SW480 (cell line): ENCODE data around the gene MAMSTR.
"Not testable (repeated sequence)": the region's sequence is repeated elsewhere in the genome, so short reads cannot be mapped to it uniquely, and the experiment has no call there.

Source experiments
- DNase-seq: peaks from one replicate; pipeline ENCODE4 v3.0.0-alpha.2; 2016; ENCODE audit warnings: low spot score

The MAMSTR gene

DNA sequence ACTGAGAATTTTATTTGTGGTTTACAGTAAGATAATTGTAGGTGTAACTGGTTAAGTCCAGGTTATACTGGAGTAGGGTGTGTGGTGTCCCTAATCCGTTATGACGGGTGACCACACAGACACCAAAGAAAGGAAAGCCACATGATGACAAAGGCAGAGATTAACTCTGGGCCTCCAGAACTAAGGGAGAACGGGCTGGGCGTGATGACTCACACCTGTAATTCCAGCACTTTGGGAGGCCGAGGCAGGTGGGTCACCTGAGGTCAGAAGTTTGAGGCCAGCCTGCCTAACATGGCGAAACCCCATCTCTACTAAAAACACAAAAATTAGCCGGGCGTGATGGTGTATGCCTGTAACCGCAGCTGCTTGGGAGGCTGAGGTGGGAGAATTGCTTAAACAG lies 33.9 kb downstream of the MAMSTR start:
- peak; percentile 96 for DNase-seq

DNA sequence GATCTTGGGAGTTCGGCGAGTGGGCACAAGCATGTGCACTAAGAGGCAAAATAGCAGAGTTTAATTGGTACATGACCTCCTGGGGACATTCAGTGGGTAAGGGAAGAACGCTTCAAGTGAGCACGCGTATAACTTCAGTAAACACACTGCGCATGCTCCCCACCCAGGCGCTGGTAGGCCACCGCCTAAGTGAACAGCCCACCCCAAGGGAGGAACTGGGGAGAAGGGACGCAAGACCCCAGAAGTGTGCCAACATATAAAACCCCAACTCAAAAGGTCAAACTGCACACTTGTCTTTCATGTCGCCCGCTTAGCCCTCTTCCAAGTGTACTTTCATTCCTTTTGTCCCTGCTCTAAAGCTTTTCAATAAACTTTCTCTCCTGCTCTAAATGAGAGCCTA lies 36.2 kb downstream of the MAMSTR start:
- no peak for DNase-seq

DNA sequence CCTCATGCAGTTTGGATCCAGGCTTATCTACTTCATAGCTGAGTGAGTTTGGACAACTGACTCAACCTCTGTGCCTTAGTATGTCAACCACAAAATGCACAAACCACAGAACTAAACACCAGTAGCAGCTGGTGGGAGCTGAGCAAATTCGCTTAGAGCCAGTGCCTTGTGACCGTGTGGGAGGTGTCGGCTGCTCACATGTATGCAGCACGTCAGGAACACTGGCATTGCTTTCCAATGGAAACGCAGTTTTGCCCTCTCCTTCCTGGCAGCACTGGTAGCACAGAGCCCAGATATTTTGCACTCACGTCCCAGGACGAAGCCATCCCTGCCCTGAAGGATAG lies 38.4 kb downstream of the MAMSTR start:
- DNase-seq = peak; percentile 99

DNA sequence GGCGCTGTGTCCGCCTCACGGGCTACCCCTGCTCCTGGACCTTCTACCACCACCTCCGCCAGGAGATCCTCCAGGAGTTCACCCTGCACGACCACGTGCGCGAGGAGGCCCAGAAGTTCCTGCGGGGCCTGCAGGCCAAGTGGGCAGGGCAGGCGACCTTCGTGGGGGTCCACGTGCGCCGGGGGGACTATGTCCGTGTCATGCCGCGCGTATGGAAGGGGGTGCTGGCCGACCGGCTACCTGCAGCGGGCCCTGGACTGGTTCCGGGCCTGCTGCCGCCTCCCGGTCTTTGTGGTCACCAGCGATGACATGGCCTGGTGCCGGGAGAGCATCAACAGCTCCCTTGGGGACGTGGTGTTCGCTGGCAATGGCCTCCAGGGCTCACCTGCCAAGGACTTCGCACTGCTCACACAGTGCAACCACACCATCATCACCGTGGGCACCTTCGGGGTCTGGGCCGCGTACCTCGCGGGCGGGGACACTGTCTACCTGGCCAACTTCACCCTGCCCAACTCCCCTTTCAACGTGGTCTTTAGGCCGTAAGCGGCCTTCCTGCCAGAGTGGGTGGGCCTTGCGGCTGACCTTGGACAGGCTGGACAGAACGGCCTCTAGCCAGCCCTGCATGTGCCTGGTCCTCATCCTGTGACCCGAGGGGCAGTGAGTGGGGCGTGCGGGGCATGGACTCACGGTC lies 38.9 kb downstream of the MAMSTR start:
- peak; percentile 48 for DNase-seq

DNA sequence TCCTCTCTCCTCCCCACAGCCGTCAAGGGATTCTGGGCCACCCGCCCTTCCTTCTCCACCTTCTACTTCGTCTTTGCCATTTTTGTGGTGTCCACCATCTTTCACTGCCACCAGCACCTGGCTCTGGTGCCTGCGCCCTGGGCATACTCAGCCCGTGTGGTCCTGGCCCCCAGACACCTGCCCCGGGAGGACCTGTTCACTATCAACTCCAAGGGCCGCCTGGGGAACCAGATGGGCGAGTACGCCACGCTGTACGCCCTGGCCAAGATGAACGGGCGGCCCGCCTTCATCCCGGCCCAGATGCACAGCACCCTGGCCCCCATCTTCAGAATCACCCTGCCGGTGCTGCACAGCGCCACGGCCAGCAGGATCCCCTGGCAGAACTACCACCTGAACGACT lies 39.5 kb downstream of the MAMSTR start:
- DNase-seq = not testable (repeated sequence)

DNA sequence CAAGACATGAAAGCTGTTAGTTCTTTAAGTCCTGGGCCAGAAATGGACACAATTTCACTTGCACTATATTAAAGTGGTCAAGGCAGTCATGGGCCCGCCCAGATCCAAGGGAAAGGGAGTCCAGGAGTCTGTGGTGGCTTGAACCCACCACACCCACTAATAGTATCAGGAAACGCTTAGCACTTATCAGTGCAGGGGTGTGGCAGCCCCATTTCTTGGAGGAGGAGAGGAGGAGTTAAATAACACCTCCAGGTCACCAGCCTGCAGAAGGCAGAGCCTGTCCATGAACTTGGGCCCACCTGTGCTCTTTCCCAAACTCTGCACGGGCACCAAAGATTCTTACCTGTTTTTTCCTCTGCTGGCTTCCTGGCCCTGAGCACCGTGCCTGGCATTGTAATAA lies 41.3 kb downstream of the MAMSTR start:
- no peak for DNase-seq

DNA sequence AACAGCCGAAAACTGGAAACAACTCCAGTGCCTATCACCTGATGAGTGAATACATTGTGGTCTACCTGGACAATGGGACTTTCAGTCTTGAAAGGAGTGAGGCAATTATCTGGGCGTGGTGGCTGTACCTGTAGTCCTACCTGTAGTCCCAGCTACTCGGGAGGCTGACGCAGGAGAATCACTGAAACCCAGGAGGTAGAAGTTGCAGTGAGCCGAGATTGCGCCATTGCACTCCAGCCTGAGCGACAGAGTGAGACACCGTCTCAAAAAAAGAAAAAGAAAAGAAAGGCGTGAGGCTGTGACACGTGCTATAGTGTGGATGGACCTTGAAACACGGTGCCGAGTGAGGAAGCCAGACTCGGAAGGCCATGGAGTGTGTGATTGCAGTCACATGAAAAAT lies 42.6 kb downstream of the MAMSTR start:
- peak; percentile 79 for DNase-seq

DNA sequence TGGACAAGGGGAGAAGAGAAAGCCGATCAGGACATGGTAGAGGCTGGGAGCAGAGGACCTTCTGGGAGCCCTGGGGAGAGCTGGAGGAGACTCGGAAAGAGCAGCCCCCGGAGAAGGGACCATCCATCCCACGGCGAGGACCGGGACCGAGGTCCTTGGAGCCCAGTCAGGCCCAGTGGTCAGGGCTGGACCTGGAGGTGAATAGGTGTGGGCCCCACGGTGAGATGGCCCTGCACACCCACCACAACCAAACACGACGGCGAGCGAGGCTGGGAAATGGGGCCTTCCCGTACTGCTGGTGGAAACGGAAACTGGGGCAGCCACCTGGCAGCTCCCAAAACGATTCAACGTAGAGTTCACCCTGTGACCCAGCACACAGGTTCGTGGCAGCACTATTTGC lies 43.0 kb downstream of the MAMSTR start:
- no peak for DNase-seq

DNA sequence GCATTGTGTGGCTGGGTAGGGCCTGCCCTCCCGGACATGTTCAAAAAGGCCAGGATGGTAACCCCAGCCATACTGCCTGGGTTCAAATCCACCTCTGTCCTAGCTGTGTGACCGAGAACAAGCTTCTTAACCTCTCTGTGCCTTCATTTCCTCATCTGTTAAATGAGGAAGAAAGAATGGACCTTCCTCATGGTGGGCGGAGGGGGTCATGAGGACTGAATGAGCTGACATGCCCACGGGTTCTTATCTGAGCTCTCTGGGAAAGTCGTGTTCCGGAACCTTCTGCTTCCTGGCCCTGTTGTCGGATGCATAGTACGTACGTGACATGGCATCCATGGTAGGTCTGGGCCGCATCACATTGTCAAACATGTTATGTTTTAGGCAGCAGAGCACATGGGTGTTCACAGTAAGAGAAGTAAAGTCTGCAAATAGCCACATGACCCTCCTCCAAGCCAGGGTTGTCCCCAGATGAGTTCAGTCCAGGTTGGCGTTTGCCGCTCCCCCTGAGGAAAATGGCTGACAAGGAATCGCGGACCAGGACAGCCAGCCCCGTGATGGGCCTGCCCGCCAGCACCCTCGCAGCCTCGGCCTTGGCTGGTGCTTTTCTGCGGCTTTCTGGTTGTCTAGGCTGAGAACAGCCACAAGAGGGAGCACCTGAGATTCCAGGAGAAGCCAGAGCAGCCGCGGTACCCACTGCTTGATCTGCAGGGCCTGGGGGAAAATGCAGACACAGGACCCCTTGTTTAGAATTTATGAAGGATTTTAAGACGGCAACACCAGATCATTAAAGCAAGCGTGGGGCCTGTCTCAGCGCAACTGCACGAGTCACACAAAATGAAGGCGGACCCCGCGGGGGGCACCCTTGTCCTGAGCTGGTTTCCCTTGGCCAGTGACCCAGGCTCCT lies 44.4 kb downstream of the MAMSTR start:
- peak; percentile 83 for DNase-seq

DNA sequence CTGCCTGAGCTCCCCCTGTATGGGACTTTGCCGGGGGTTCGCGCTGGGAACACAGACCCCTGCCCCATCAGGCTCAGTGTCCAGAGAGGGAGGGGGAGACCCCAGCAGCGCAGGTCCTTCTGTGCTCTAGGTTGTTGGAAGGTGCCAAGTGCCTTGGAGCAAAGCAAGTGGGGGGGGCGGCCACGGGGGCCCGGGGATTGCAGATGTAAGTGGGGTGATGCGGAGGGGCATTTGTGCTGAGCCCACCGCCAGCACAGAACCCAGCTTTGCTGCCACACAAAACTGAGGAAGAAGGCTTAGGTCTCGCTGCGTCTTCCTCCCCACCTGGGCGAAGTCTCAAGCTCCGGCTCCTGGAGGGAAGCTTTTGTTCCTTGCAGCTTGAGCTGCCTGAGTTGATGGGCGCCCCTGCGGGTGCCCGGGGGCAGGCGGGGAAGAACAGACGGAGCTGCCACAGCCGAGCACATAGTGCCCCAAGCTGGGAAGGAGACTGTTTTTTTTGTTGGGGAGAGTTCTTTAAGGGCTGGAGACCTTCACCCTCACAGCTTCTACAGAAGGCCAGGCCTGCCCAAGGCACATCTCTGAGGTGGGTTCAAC lies 45.2 kb downstream of the MAMSTR start:
- DNase-seq = no peak

DNA sequence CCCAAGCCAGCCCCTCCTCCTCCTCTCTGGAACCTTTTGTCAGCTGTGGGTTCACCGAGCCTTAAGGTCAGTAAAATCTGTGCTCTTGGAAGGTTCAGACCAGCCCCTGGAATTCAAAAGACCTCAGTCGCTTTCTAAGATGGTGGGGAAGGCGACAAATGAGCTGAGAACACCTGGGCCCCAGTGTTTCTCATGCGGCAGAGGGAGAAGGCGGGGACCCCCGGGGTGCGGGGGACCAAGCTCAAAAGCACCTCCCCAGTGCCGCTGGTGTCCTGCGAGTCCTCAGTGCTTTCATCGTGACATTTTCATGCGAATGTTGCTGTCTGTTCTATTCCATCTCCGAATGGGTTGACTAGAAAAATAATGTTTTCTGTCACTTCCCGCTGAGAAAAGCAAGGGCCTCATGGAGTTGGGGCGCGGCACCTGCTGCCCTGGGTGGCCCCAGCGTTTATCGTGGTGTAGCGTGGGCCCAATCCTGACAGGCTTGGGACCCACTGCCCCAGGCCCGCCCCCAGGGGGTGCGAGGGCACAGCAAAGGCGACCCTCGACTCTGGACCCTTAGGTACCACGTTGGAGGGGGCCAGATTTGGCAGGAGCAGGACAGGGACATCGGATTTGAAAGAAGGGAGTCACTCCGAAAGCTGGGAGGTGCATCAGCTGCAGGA lies 46.0 kb downstream of the MAMSTR start:
- no peak for DNase-seq

DNA sequence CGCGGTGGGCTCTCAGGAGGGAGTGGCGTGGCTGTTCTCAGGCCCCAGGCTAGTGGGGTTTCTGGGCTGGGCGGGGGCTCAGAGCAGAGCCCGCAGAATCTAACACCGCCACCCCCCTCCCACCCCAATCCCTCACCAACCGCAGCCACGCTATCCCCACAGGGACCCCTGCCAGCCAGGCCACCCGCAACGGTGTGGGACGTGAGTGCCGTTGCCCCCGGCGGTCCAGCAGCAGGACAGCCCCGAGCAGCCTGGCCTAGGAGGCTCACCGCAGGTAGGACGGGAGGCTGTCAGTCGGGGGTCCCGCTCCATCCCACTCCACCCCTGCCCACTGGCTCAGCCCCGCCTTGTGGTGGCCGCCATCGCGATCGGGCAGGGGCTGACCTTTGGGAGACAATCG lies 46.5 kb downstream of the MAMSTR start, which contains the start of gene NTN5:
Gene NTN5 (minus strand): TSS at position 24 of the 400 bp plus-strand sequence. CDS start 2,031 bp downstream, outside the sequence.
- DNase-seq = no peak

DNA sequence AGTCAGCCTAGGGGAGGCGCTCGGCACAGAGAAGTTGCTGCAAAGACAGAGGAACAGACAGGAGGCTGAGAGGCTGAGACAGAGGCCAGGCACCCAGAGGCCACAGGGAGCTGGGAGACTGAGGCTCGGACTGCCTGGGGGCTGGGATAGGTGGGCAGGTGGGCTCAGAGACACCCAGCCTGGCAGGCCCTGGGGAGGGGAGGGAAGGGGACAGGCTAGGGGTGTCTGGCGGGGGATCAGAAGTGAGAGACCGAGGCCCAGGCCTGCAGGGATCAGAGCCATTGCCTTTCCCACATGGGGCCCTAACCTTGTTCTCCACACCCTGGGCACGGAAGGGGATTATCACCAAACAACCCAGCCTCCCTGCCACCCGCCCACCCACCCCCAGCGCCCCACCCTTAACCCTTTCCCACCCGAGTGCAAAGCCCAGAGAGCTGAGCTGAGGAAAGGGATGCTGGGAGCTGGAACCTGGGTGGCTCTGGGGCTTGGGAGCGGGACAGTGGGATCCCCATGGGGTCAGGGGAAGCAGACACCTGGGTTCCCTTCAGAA lies 48.0 kb downstream of the MAMSTR start:
- no peak for DNase-seq

DNA sequence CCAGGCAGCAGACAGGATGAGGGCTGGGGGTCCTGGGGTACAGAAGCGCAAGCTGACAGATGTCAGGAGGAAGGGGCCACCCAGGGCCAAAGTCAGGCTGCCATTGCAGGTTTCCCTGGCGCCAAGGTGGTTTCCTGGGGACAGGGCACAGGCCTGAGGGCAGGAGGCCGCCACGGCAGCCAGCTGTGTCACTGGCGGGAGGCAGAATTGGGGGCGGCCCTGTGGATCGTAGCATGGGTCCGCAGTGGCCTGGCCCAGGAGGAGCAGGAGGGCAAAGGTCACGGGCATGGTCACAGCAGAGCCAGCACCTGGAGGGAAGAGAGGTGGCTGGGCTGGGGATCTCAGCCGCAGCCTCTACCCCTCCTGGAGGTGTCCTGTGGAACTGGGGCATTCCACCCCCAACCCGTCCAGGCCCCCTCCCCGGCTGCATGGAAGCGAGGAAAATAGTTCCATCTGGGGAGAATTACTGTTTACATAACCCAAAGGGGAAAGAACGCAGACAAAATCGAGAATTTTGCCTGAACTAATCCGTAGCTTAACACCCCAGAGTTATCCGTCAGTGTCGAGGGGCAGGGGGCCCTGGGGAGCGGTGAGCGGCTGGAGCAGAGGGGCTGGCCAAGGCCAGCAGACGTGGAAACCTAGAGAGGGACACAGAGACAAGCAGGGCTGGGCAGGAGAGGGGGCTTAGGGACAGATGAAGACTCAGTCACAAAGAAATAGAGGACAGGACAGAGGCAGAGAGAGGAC lies 48.7 kb downstream of the MAMSTR start:
- DNase-seq = no peak

DNA sequence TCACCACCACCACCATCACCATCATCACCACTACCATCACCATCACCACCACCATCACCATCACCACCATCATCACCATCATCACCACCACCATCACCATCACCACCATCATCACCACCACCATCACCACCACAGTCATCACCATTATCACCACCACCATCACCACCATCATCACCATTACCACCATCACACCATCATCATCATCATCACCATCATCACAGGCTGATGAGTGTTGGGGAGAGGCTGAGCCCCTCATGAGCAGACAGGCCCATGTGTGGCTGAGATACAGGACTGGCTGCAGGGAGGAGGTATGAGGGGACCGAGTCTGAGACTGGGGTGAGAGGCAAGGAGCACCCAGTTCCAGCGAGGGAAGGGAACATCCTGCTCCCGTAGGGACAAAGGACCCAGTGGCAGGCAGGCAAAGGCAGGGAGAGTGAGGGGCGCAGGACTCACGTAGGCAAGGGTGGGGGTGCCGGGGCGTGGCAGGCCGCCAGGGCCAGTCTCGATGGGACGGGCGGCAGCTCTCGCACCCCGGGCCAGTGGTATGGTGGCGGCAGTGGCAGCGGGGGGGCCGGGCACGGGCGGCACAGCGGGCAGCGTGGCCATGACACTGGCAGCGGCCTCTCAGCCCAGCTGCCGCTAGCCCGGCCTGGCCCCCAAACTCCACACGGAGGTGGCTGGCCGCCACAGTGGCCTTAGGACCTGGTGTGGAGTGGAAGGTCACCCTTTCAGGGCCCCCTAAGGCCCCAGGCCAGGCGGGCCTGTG lies 49.4 kb downstream of the MAMSTR start:
- no peak for DNase-seq

DNA sequence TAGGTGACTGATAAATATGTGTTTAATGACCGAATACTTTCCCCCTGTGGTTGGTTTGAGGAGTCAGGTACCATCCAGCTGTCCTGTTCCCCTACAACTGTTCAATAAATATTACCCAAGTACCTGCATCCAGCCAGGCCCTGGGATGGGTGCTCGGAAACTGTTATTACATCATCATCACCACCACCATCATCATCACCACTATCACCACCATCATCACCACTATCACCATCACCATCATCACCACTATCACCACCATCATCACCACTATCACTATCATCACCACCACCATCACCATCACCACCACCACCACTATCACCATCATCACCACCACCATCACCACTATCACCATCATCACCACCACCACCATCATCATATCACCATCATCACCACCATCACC lies 50.8 kb downstream of the MAMSTR start:
- no peak for DNase-seq

DNA sequence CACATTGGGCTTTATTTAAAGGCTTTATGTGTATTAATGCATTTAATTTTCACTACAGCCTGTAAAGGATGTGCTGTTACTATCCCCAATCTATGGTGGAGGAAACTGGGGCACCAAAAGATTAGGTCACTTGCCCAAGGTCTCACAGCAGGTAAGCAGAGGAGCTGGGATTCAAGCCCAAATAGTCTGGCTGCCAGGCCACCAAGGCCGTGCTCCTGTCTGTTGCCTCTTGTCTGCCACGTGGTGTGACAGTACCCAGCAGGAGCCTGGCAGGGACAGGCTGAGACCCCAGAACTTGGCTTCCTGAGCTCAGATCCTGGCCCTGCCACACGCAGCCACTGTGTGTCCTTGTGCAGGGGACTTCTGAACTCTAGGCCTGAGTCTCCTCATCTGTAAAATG lies 51.2 kb downstream of the MAMSTR start:
- DNase-seq = no peak

DNA sequence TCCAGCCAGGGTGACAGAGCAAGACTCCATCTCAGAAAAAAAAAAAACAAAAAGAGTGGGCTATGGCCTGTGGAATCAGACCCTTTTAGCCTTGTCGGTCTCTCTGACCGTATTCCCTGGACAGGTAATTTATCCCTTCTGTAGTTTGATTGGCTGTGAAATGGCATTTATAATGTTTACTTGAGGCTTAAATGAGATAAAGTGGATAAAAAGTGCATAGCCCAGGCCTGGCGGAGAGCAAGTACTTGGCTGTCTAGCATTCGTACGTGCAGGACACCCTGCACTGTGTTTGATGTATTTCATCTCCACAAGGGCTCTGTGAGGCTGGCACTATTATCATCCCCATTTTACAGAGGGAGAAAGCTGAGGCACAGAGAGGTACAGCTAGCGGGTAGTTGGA lies 53.7 kb downstream of the MAMSTR start:
- DNase-seq = no peak

DNA sequence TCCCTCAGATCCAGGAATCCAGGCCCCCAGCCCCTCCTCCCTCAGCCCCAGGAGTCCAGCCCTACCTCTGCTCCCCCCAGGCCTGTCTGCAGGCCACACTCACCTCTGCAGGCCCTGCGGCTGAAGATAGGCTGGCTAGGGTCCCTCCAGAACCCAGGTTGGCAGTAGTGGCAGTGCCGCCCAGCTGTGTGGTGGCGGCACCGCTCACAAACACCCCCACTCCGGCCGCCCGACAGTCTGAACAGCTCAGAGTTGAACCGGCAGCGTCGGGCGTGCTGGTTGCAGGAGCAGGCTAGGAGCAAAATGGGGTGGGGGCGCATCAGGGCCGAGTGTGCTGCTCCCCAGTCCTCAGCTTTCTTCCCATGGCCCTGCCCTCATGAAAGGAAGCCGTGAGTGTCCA lies 55.0 kb downstream of the MAMSTR start:
- DNase-seq = no peak

DNA sequence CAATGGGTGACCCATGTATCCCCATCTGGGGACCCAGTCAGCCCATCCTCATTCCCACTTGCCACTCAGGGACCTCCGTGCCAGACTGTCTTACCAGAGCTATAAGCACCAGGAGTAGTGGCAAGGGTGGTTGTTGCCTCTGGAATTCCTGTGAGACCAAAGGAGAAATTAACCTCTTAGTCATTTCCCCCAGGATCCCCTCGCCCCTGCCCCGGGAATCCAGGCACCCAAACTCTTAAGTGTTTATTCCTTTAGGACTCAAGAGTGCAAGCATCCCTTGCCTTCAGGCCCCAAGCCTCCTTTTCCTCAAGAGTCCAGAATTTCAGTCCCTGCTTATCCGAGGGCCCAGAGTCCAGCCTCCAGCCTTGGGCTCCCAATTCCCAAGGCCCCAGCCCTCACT lies 55.9 kb downstream of the MAMSTR start:
- no peak for DNase-seq
